HG02852 (cell line): ENCODE measurements around the gene TCHH.

Source experiments
- ATAC-seq: cut with Tn5 transposase; IDR thresholded peaks from one replicate; pipeline ENCODE4 v1.9.1; 2021; ENCODE audit warnings: mild to moderate bottlenecking, moderate library complexity; ENCODE audit not compliant: unreplicated experiment

TCHH gene

GRCh38 chr1:152061952-152062351 is 53.3 kb downstream of the TCHH start:
- no peak for ATAC-seq
